ELF-1 (cell line): Measurements from ENCODE around the gene GLDC.
"Not testable (repeated sequence)": the region's sequence is repeated elsewhere in the genome, so short reads cannot be mapped to it uniquely, and the experiment has no call there.

ENCODE experiments used
- DNase-seq: peaks from one replicate; pipeline ENCODE4 v3.0.0-alpha.2; 2016; ENCODE audit warnings: low read depth, low spot score

The GLDC gene

DNA sequence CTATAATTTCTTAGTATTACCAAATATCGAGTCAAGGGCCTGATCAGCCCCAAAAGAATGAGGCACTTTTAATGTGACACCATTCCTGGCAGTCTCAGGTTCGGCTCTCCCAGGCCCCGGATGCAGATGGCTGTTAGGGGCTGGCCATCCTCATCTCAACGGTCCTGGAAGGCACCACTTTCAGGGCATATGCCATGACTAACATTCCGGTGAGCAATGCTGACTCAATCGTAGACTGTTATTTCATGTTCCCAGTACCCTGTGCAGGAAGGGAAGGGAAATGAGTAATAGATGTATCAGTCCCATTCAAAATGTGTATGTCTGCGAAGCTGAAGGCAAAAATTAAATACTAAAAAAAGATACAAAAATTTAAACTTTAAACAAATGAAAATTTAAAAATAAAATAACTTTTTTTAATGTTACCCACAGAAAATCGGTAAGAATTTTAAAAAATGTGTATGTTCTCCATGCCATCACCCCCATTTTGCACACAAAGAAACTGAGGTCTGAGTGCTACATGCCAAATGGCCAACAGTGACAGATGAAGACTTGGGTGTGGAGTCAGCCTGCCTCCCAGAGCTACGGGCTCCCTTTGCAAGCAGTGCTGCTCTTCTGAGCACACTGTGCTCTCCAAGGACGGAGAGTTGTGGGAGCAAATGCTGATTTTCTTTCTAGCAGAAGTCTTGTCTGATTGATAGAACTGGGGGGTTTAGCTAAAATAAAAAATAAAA is 79.0 kb downstream of the GLDC start:
- DNase-seq = no peak

DNA sequence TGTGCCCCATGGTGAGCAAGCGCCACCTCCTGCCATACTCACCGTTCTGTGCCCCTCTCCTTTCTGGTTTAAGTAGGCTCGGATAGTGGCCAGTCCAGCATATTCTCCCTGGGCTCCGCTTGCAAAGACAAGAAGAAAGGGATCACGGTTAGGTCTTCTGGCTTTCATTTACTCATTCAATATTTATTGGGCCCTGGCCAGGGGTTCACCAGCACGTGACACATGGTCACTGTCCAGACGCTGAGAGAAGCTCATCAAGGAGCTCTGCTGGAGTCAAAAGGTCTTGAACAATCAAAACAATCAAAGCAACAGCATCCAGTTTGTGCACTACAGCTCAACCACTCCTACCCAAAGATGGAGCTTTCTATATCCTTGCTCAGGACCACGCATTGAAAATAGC is 80.2 kb downstream of the GLDC start:
- DNase-seq = no peak

DNA sequence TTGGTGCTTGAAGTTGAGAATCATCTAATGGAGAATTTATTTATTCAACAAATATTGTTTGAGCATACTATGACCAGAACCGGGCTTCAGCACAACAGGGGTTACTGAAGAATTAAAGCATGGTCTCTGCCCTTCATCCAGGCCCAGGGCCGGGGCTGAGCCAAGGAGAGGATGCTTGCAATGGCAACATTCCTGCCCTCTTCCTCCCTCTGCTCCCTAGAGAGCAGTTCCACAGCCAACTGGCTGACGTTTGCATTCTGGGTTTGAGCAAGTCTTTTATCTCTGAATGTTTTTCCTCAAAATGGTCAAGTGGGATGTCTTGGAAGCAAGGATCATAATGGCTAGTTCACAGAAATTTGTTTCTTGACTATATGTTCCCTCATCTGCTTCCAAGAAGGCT is 80.7 kb downstream of the GLDC start:
- no peak for DNase-seq

DNA sequence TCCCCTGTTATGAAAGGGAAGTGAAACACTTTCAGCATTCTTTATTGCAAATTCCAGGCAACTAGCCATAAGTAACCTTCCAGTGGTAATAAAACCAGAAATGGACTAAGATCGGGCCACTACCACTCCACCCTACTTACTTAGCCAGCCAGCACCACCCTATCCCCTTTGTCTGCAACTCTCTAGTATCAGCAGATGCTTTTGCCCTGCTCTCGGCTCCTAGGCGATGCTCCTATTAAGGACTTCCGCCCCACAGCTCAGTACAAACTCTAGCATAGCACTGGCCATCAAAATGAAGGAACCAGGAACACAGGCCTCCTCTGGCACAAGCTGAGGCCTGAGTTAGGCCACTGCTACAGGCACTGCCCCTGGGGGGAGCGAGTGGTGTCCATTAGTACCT is 81.2 kb downstream of the GLDC start:
- no peak for DNase-seq

DNA sequence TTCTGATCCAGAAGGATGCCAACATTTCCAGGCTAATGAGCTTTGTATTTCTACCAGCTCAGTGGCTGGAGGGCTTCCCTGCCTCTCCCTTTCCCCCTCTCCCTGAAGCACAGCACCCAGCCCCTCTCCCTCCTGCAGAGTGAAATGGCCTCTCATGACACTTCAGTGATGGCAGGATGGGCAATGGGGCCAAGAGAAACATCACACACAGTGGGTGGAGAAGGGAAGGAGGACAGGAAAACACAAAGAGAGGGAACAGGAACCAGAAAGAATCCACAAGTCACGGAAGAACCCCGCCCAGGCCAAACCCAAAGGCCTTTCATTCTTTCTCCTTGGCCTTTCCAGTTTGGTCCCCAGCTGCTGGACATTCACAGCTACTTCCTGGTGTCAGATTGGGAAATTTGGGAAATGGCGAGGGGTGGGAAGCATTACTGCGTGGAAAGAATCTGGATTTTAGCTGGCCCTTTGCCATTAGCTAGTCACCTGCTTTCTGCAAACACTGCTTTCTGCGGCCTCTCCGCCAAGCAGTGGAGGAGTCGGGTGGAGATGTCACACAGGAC is 82.6 kb downstream of the GLDC start:
- DNase-seq = no peak

DNA sequence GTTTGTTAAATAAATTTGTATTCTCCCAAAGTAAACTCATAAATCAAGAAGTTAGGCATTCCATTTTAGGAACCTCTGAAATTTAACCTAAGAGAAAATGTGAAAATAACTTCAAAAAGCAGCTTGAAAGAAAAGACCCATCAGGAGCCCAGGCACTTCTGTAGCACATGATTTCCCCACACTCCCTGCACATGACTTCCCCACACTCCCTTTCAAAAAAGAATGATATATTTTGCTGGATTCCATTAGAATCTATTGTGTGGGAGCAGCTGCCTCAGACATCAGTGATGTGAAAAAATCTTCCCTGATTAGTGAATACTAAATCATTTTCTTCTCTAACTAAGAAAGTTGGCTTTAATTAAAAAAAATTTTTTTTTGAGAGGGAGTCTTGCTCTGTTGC is 83.3 kb downstream of the GLDC start:
- DNase-seq = no peak

DNA sequence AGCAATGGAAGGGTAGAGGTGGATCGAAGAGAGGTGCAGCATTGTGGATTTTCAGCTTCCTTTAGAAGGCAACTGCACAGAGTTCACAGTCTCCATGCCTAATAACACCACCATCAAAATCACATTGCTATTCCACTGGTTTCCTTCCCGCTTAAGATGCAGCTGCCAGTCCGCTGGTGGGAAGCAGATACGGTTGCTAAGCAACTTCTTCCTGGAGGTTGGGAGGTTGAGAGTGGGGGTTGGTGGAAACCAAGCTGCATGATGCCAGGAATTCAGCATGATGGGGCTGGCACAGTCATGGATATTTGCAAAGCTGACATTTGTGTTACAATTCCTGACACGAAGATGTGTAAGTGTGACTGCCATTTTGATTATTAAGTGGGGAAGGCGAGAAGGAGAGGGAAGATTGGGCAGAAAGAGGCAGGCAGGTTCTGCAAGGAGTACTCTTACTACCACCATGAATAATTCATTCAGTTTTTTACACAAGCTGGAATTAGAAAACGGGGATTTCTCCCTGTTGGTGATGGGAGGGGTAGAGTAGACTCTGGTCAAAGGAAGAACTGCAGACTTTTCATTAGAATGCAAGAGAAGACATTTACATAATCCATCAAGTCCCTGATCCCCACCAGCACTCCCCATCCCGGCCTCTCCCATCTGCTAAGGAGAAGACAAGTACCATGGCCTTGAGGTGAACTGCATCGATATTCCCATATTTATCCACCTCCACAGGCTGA is 87.5 kb downstream of the GLDC start:
- DNase-seq = no peak

DNA sequence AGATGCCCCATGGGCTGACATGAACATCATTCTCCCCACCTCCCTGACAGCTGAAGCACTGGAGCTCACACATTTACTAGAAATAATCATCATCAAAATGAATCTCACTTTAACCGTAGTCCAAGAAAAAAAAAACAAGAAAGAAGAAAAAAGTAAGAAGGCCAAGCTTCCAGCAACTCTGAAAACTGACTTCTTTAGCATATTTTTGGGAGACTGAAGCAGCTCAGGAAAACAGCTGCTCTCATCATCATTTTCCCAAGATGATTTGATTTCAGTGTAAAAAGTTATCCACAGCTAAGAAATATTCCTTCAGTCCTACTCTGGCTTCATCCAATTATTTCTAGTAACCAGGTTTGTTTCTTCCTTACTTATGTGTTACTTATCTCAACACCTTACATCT is 91.7 kb downstream of the GLDC start:
- DNase-seq = no peak

DNA sequence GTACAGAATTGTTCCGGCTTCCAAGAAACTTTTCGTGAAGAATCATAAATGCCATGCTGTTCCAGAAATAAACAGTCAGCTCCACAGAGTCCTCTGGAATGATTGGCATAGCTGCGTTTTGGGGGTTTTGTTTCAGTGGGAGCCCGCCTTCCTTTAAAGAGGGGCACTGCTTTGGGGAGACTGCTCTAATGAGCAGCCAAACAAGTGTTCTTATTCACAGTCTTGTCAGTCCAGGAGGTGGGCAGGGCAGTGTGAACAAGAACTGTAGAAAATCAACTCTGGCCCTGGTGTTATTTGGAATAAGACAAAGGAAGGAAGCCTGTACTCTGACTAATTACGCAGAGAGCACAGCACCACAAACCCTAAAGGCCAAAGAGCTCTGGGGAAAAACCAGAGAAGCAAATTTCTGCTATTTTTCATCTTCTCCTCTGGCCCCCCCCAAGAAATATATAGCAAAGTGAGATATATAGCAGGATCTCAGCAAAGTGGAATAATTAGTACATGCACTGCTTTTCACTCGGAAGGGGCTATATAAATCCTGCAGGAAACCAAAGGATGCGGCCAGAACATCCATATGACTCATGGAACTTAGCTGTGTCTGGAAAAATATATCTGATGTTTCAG is 92.9 kb downstream of the GLDC start:
- DNase-seq = no peak

DNA sequence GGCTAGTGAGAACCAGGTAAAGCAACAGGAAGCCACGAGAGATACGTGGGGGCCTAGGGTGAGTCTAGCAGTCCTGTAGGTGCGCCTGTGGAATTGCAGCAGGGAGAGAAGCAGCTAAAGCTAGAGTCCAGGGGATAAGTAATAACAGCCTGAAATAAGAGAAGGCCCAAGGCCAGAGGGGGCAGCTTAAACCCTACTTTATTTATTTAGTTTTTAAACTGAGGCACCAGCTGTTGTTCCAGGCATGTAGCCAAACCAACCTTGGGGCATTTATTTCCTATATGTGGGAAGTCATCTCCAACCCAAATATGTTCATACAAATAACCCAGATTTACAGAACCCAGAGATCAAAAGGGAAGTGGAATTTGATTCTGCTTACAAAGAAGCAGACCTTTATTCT is 93.5 kb downstream of the GLDC start:
- DNase-seq = no peak

DNA sequence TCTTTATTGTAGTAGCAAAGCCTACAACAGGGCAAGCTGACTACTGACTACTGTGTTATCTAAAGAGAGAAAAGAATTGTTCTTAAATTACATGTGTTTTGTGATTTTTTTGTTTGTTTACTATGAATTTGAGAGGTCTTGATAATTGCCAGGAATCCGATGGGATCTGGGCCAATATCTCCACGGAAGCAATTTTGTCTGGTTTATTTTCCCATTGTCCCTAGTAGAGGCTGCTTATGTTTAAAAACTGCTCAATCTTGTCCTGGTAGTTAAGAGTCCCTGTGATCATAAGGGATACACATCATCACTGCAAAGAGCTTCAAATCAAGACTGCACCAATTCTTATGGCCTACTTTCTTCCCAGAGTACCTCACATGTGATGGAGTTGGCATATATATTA is 94.4 kb downstream of the GLDC start:
- no peak for DNase-seq

DNA sequence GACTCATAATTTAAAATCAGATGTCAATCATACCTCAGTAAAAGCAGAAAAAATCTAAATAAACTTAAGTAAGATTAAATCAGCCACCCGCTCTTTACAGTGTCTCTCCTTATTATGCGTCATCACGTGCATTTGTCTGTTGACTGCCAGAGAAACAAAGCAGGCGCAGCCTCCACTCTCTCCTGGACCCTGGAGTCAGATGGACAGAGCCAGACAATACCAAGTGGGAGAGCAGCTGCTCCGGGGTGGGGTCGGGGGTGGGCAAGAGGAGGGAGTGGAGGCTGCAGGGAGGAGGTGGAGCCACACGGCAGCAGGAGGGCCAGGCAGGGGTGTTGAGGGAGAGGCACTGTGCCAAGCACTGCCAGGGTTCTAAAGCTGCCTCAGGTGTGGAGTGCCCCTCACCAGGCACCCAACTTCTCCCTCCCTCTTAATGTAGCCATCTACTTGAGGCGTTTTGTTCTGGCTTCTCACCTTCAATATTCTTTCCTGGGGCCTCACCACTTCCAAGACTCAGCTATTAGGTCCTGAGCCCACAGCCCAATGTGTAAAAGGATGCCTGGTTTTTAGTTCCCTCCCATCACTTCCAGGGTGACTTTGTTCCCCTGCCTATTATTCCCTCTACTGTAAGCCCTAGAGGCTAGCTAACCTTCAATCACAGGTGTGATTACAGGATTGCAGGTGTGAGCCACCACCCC is 96.3 kb downstream of the GLDC start:
- DNase-seq = no peak

DNA sequence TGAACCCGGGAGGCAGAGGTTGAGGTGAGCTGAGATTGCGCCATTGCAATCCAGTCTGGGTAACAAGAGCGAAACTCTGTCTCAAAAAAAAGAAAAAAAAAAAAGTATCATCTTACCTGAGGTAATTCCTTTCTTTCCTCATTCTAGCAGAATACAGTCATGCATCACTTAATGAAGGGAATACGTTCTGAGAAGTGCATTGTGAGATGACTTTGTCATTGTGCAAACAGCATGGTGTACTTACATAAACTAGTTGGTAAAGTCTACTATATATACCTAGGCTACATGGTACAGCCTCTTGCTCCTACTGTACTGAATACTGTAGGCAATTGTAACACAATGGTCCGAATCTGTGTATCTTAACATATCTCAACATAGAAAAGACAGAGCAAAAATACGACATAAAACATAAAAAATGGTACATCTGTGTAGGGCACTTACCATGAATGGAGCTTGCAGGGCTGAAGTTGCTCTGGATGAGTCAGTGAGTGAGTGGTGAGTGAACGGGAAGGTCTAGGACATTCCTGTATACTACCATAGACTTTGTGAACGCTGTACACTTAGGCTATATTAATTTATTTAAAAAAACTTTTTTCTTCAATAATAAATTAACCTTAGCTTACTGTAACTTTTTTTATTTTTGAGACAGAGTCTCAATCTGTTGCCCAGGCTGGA is 100.4 kb downstream of the GLDC start:
- DNase-seq = no peak

DNA sequence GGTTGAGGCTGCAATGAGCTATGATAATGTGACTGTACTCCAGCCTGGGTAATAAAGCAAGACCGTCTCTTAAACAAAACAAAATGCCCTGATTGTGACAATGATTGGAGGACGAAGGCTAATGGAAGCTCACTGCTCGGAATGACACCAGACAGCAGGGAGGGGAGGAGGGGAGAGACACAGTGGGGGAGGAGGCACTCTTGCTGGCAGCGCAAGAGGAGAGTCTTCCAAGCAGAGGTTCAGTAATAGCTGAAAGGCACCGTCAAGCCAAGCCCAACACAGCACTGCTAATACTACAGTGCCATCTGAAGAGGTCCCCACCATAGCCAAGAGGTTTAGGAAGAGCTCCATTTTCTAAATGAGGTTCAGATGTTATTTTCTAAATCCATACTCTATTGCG is 102.3 kb downstream of the GLDC start:
- DNase-seq = peak; percentile 12

DNA sequence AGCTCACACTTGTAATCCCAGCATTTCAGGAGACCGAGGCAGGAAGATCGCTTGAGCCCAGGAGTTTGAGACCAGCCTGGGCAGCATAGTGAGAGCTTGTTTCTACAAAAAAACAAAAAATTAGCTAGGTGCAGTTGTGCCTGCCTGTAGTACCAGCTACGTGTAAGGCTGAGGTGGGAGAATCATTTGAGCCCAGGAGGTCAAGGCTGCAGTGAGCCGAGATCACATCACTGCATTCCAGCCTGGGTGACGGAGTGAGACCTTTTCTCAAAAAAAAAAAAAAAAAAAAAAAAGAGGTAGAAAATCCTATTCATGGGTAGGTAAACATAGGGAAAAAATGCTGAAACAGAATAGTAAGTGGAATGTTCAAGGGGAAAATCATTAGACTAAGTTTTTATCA is 102.9 kb downstream of the GLDC start:
- not testable (repeated sequence) for DNase-seq

DNA sequence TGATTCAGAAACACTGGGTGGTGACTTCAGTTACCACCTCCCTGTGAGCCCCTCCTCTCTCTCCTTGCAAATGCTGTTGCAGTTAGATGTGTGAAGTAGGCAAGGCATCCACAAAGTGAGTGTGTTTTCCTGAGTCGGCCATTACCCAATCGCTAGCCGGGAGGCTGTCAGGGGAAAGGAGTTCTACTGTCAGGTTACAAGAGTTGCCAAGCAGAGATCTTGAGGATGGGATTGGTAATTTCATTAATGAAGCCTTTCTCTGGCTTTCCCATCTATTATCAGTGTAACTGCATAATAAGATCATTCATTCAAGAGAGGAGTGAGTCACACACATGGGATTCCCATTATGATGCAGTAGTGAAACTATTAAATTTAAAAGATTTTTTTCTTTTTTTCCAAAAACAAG is 106.9 kb downstream of the GLDC start:
- DNase-seq = no peak

DNA sequence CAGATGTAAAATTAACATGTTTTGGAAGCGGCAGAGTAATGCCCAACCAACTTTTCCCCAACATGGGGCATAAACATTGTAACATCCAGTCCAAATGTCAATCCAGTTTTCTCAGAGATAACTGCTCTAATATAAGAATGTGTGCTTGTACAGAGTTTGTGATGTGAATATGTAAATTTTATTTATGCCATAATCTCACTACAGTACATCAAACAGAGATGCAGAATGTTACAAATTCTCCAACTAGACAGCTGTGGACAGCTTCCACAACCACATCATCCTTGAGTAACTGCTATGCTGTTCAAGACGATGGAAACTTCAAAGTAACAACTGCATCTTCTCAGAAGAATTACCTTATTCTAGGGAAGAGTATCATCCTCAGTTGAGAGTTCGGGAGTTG is 109.9 kb downstream of the GLDC start:
- DNase-seq = no peak

DNA sequence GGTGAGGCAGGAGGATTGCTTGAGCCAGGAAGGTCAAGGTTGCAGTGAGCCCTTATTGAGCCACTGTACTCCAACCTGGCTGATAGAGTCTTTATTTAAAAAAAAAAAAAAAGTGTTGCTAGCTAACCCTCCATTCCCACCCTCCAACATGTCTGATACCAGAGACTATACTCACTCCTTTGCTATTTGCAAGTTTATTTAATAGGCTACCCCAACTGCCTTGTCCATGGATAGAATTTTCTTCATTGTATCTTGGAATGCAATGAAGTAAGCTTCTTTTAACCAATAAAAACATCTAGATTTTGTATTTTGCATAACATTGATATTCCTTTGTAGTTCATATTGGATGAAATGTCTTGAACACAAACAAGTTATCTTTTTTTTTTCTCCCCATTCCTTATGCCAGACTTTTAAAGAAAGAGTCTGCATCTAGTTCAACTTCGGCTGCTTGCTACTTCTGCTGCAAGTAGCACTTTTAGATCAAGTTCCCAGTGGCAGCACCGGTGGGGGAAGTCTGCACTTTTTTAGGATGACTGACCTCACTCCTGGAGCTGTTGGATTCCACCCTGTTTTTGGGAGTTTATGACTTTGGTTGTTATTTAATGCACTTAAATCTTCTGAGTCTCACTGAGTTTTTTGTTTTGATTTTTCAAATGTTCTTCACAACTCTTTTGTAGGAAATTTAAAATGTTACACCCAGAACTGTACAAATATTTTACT is 120.0 kb downstream of the GLDC start:
- DNase-seq = no peak

DNA sequence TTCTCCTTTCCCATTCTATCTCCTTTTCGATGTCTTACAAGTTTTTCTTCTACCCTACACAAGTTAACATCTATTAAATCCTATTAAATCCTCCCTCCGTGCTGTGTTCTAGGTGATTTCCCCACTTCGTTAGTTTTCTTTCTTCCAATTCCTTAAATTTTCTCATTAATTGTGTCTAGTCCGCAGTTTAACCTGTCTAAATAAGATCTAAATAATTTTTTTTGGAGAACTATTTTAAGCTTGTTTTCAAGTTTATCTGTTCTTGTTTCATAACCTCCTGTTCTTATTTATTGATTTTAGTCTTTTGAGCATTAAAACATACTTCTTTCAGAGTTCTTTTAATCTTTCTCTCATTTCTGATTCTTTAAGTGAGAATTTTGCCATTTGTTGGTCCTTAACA is 123.3 kb downstream of the GLDC start:
- no peak for DNase-seq

DNA sequence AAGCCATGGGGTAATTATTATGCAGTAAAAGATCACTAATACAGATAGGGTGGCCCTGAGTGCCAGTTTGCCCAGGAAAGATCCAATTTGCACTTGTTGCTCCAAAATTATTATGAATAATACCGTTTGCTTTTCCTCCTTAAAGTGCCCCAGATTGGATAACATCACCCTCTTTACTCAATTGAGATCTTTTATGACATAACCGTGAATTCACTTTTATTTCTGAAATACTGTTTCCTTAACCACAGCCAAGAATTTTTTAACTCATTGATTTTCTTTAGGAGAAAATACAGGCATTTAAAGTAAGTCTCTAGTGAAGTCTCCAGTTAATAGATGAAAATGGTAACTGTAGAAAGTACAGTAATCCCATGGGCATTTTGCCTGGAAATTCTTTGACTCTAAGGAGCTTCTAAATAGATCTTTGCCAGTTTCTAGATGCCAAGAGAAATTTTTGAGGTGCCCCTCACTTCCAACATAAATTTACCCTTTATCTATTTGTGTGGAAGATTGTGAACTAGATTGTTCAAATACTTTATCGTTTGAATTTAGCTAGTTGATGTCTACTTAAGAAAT is 133.4 kb downstream of the GLDC start:
- DNase-seq = no peak

DNA sequence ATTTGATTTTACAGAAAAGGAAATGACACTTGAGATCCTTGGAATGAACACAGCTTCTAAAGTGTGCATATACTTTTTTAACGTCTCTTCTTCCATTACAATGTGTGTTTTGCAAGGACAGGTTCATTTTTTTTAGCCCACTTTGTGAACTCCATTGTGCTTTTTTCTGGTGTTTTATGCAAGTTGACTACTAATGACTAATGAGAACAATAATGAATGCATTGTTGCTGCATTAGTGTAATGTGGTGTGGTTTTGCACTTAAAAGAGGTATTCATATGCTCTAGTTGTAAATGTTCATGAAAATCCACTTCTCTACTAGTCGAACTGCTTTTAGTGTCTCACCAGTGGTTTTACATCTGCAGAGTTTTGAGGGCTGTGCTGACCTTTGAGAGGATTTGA is 139.0 kb downstream of the GLDC start:
- DNase-seq = no peak
